Endothelial cell (in vitro differentiated cells): Measurements from ENCODE around the gene GMCL2. TPM values are rescaled to one million over a fixed set of nuclear protein-coding genes. Genes with fewer than 3 reads are reported as not detected.
"Not testable (repeated sequence)": the region's sequence is repeated elsewhere in the genome, so short reads cannot be mapped to it uniquely, and the experiment has no call there.

ENCODE experiments used
- DNase-seq: peaks from one replicate; pipeline ENCODE4 v3.0.0; 2021; ENCODE audit warnings: low spot score
- H3K27ac Mint-ChIP-seq: one replicate; pipeline ENCODE4 v1.8.0; 2021; ENCODE audit warnings: mixed read lengths, inconsistent platforms; ENCODE audit not compliant: unreplicated experiment
- H3K27me3 Mint-ChIP-seq: one replicate; pipeline ENCODE4 v1.8.0; 2021; ENCODE audit warnings: mild to moderate bottlenecking, moderate library complexity, mixed read lengths, inconsistent platforms; ENCODE audit not compliant: unreplicated experiment
- H3K36me3 Mint-ChIP-seq: one replicate; pipeline ENCODE4 v1.8.0; 2021; ENCODE audit warnings: mild to moderate bottlenecking, low read depth, mixed read lengths, inconsistent platforms; ENCODE audit not compliant: unreplicated experiment
- H3K4me1 Mint-ChIP-seq: one replicate; pipeline ENCODE4 v1.8.0; 2021; ENCODE audit warnings: mild to moderate bottlenecking, mixed read lengths, inconsistent platforms; ENCODE audit not compliant: unreplicated experiment
- H3K4me3 Mint-ChIP-seq: one replicate; pipeline ENCODE4 v1.8.0; 2021; ENCODE audit warnings: mild to moderate bottlenecking, mixed read lengths, inconsistent platforms; ENCODE audit not compliant: unreplicated experiment
- H3K9me3 Mint-ChIP-seq: one replicate; pipeline ENCODE4 v1.8.0; 2021; ENCODE audit warnings: mixed read lengths, inconsistent platforms; ENCODE audit not compliant: unreplicated experiment
- total RNA-seq: library from RNA; stranded (reverse); fragmentation: NEBNext Ultra II Directional; extraction: Animal tissue kit (Norgen Biotek cat#: 25700); gene quantifications from one replicate; pipeline ENCODE4 v1.2.1, GENCODE V29; 2021; ENCODE audit not compliant: unreplicated experiment
- TF ChIP-seq, protein P1 (sequence below): fragments of 200-600 bp; sonication (generic); IDR thresholded peaks from one replicate; pipeline ENCODE4 v1.5.0; 2021; ENCODE audit warnings: antibody characterized with exemption; ENCODE audit not compliant: unreplicated experiment

Gene GMCL2
- total RNA-seq, 1 donor from 2014 or later: not detected

DNA sequence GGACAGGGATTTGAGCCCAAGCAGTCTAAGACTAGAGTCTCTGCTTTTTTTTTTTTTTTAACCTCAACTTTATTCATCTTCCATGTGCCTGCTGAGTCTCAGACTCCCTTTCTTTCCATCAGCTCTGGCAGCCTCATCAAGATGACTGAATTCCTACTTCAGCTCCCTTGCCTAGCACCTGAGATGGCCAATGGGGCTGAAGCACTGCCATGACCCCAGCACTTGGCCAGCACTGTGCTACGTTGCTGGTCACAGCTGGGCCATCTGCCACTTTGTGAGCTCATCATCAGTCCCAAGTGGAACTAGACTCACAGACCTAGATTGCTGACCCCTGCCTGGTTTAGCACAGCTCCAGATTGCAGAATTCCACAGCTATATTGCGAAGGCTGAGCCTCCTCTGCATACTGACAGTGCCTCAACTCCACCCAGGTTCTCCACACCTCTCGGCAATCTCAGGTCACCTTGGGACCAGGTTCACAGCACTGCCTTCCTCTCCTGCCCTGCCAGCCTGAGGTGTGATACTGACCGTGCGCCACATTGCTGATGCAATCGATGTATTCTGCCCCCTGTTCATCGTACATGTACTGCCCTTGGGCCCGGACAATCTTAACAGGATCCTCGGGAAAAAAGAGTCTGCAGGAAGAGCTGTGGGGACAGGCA lies 43.8 kb upstream of the GMCL2 start:
- DNase-seq: no peak
- peak overlapping the region; percentile 90 for H3K4me3 Mint-ChIP-seq
- H3K4me1 Mint-ChIP-seq: peaks cover 14% of the 10 kb centered on the region
- H3K36me3 Mint-ChIP-seq: peaks cover 39% of the 10 kb centered on the region
- TF ChIP-seq, protein P1, sequence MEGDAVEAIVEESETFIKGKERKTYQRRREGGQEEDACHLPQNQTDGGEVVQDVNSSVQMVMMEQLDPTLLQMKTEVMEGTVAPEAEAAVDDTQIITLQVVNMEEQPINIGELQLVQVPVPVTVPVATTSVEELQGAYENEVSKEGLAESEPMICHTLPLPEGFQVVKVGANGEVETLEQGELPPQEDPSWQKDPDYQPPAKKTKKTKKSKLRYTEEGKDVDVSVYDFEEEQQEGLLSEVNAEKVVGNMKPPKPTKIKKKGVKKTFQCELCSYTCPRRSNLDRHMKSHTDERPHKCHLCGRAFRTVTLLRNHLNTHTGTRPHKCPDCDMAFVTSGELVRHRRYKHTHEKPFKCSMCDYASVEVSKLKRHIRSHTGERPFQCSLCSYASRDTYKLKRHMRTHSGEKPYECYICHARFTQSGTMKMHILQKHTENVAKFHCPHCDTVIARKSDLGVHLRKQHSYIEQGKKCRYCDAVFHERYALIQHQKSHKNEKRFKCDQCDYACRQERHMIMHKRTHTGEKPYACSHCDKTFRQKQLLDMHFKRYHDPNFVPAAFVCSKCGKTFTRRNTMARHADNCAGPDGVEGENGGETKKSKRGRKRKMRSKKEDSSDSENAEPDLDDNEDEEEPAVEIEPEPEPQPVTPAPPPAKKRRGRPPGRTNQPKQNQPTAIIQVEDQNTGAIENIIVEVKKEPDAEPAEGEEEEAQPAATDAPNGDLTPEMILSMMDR: no peak
- H3K9me3 Mint-ChIP-seq: no peaks in the 10 kb centered on the region
- peaks cover 21% of the 10 kb centered on the region for H3K27me3 Mint-ChIP-seq
- no peak overlapping the region for H3K27ac Mint-ChIP-seq

DNA sequence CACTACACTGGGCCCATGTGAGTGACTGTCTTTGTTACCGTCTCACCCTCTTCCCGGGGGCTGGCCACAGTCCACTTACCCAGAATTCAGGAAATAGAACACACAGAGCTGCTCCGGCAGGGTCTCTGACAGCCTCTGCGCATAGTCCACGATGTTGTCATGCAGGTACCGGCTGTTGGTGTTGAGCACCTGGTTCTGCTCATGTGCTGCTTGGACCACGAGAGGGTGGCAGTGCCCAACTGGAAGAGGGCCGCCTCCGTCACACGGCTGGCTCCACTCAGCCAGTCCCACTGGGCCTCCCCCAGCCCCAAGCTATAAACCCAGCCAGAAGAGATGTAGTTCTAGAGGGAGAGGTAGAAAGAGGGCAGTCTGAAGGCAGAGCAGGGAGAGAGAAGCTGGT lies 42.7 kb upstream of the GMCL2 start:
- peaks cover 21% of the 10 kb centered on the region for H3K27me3 Mint-ChIP-seq
- H3K4me1 Mint-ChIP-seq: peaks cover 14% of the 10 kb centered on the region
- DNase-seq: no peak
- peaks cover 42% of the 10 kb centered on the region for H3K36me3 Mint-ChIP-seq
- no peaks in the 10 kb centered on the region for H3K9me3 Mint-ChIP-seq
- peak overlapping the region; percentile 59 for H3K4me3 Mint-ChIP-seq
- H3K27ac Mint-ChIP-seq: no peak overlapping the region
- TF ChIP-seq, protein P1: no peak

DNA sequence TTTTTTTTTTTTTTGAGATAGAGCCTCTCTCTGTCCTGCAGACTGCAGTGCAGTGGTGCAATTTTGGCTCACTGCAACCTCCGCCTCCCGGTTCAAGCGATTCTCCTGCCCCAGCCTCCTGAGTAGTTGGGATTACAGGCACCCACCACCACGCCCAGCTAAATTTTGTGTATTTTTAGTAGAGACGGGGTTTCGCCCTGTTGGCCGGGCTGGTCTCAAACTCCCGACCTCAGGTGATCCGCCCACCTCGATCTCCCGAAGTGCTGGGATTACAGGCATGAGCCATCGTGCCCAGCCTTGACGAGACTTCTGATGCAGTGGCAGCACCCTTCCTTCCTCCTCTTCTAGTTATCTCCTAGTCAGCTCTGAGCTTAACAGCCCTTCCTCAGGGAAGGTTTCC lies 41.9 kb upstream of the GMCL2 start:
- not testable (repeated sequence) for H3K27ac Mint-ChIP-seq, H3K9me3 Mint-ChIP-seq, DNase-seq
- Mint-ChIP-seq H3K4me3 (peak overlapping the region; percentile 48), H3K27me3 (peaks cover 21% of the 10 kb centered on the region), H3K4me1 (peaks cover 14% of the 10 kb centered on the region), H3K36me3 (peaks cover 42% of the 10 kb centered on the region)

DNA sequence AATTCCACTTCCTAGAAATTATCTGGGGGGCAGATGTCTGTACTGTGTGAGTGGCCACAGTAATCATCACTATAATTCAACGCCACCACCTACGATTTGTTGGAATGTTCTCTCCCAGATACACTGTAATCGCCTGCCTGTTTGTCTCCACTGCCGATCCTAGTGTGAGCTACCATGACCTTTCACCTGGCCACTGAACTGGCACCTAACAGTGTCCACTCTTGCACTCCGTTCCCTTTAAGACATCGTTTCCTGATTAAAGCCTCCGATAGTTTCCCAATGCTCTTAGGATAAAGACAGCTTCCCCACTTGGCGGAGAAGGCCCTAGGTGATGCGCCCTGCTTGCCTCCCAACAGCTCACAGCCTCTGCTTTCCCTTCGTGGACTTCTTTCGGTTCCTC lies 41.4 kb upstream of the GMCL2 start:
- TF ChIP-seq, protein P1: no peak
- no peak overlapping the region for H3K27ac Mint-ChIP-seq
- H3K4me1 Mint-ChIP-seq: peaks cover 14% of the 10 kb centered on the region
- DNase-seq: no peak
- peaks cover 21% of the 10 kb centered on the region for H3K27me3 Mint-ChIP-seq
- H3K4me3 Mint-ChIP-seq: no peak overlapping the region
- H3K36me3 Mint-ChIP-seq: peaks cover 46% of the 10 kb centered on the region
- no peaks in the 10 kb centered on the region for H3K9me3 Mint-ChIP-seq

DNA sequence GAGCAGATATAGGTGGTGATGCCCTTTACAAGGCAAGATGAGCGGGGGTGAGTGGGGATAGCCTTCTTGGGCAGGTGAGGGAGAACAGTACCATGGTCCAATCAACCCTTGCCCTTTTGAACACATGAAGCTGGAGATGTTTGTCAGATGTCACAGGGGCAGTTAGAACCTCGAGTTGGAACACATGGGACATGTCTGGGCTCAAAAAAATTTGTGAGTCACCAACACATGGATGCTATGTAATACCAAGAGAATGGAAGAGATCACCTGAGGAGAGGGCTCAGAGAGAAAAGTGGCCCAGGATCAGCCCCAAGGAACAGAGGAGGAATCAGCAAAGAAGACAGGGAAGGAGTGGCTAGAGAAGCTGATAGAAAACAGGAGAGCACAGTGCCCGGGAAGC lies 40.8 kb upstream of the GMCL2 start:
- DNase-seq: no peak
- Mint-ChIP-seq H3K4me1 (peaks cover 12% of the 10 kb centered on the region), H3K4me3 (peak overlapping the region; percentile 61), H3K36me3 (peaks cover 51% of the 10 kb centered on the region), H3K9me3 (no peaks in the 10 kb centered on the region), H3K27ac (no peak overlapping the region), H3K27me3 (peaks cover 21% of the 10 kb centered on the region)
- TF ChIP-seq, protein P1: no peak
